Left renal cortex interstitium (tissue), 4 donors: ENCODE results near the gene ATP12A. TPM values are rescaled to one million over a fixed set of nuclear protein-coding genes. Genes with fewer than 3 reads are reported as not detected.
A peak's percentile ranks its signal among the peaks of the same experiment; 100 is the strongest.

ENCODE experiments used
- DNase-seq, 4 donors: peaks; one replicate each; pipeline ENCODE4 v3.0.0-alpha.2; 2013; ENCODE audit warnings: low read depth in 4 of 4, low spot score in 2 of 4, missing footprints in 1 of 4
- polyA plus RNA-seq, 4 donors: library from polyadenylated mRNA; unstranded; fragments of 120-200 nt; gene quantifications; one replicate each; pipeline ENCODE4 v1.2.1, GENCODE V29; 2013; ENCODE audit not compliant: insufficient read length in 4 of 4

ATP12A gene
- polyA plus RNA-seq, 4 donors, result 8.7 to 28.9 (median 21.7) TPM

- no peak for DNase-seq
Measured at GRCh38 chr13:24662195-24663088, 17.8 kb upstream of the ATP12A start.

- no peak for DNase-seq
Measured at GRCh38 chr13:24663089-24663395, 17.2 kb upstream of the ATP12A start.

- no peak for DNase-seq
Measured at GRCh38 chr13:24663586-24663985, 16.6 kb upstream of the ATP12A start.

GRCh38 chr13:24664726-24665409 lies 15.3 kb upstream of the ATP12A start:
- no peak for DNase-seq

GRCh38 chr13:24668511-24668910 lies 11.7 kb upstream of the ATP12A start:
- DNase-seq, result no peak

GRCh38 chr13:24668955-24669582 lies 11.1 kb upstream of the ATP12A start:
- DNase-seq, result no peak

- no peak for DNase-seq
Measured at GRCh38 chr13:24670174-24670573, 10.0 kb upstream of the ATP12A start.

GRCh38 chr13:24670961-24671381 lies 9.2 kb upstream of the ATP12A start:
- DNase-seq, result peak in 1 of 4 donors; percentile 25

GRCh38 chr13:24671386-24672113 lies 8.7 kb upstream of the ATP12A start:
- DNase-seq, result peak in 2 of 4 donors; percentile 70 to 75

- DNase-seq, result no peak
Measured at GRCh38 chr13:24672141-24673132, 7.8 kb upstream of the ATP12A start.

- DNase-seq, result no peak
Measured at GRCh38 chr13:24675806-24676570, 4.2 kb upstream of the ATP12A start.

GRCh38 chr13:24678151-24678550 lies 2.1 kb upstream of the ATP12A start:
- no peak for DNase-seq

- no peak for DNase-seq
Measured at GRCh38 chr13:24679686-24680085, 522 bp upstream of the ATP12A start.

- DNase-seq, result no peak
Measured at GRCh38 chr13:24680921-24681604, 855 bp downstream of the ATP12A start.

GRCh38 chr13:24681930-24682329 lies 1.7 kb downstream of the ATP12A start:
- no peak for DNase-seq

- DNase-seq, result no peak
Measured at GRCh38 chr13:24682353-24682752, 2.1 kb downstream of the ATP12A start.

- no peak for DNase-seq
Measured at GRCh38 chr13:24683351-24683750, 3.1 kb downstream of the ATP12A start.

- no peak for DNase-seq
Measured at GRCh38 chr13:24683838-24684599, 3.8 kb downstream of the ATP12A start.
